HG03095 (cell line): ENCODE data around the gene SLC22A23.

Experiments used
- ATAC-seq: cut with Tn5 transposase; IDR thresholded peaks from one replicate; pipeline ENCODE4 v1.9.1; 2021; ENCODE audit warnings: moderate library complexity; ENCODE audit not compliant: unreplicated experiment

SLC22A23 gene

GRCh38 chr6:3231247-3232016 is 225.4 kb downstream of the SLC22A23 start:
- no peak for ATAC-seq

- no peak for ATAC-seq
Observed at GRCh38 chr6:3230900-3231246, 226.0 kb downstream of the SLC22A23 start.

- no peak for ATAC-seq
Observed at GRCh38 chr6:3230256-3230882, 226.5 kb downstream of the SLC22A23 start.

- no peak for ATAC-seq
Observed at GRCh38 chr6:3229566-3230178, 227.2 kb downstream of the SLC22A23 start.

GRCh38 chr6:3228771-3229565 is 227.9 kb downstream of the SLC22A23 start:
- ATAC-seq, result no peak

GRCh38 chr6:3228046-3228671 is 228.7 kb downstream of the SLC22A23 start:
- ATAC-seq, result no peak

- ATAC-seq, result no peak
Observed at GRCh38 chr6:3227363-3228045, 229.3 kb downstream of the SLC22A23 start, which contains the start of gene TUBB2B. Gene TUBB2B (minus strand): TSS chr6:3227653. CDS start chr6:3227543, 110 bp downstream.

- no peak for ATAC-seq
Observed at GRCh38 chr6:3226481-3227362, 230.1 kb downstream of the SLC22A23 start.

- ATAC-seq, result no peak
Observed at GRCh38 chr6:3226042-3226441, 230.8 kb downstream of the SLC22A23 start.

- ATAC-seq, result no peak
Observed at GRCh38 chr6:3222506-3223038, 234.3 kb downstream of the SLC22A23 start.

- ATAC-seq, result no peak
Observed at GRCh38 chr6:3221578-3221977, 235.3 kb downstream of the SLC22A23 start.

- ATAC-seq, result no peak
Observed at GRCh38 chr6:3220366-3220765, 236.5 kb downstream of the SLC22A23 start.
